Natural killer cell (primary cell): Measurements from ENCODE around the gene LRRC4. TPM values are rescaled to one million over a fixed set of nuclear protein-coding genes. Genes with fewer than 3 reads are reported as not detected.

Experiments
- ATAC-seq, 3 donors: fragments of 150-1000 bp in 2 of 3; fragments of 200-7000 bp in 1 of 3; cut with Tn5 transposase; 1 replicate in 1 of 3; 2 replicates in 2 of 3; pipeline ENCODE4 v1.10.0; 2021; ENCODE audit warnings: mild to moderate bottlenecking in 2 of 3, moderate library complexity in 2 of 3
- DNase-seq, 2 donors: peaks; one replicate each; pipeline versions ENCODE4 v3.0.0 to v3.0.0-alpha.2; 2013 to 2021; ENCODE audit warnings: mixed read lengths in 1 of 2
- H3K27ac ChIP-seq: one replicate; pipeline ENCODE4 v1.5.1; 2013; ENCODE audit warnings: mild to moderate bottlenecking, low read length
- H3K27me3 ChIP-seq: one replicate; pipeline ENCODE4 v1.6.1; 2013; ENCODE audit warnings: low read length; ENCODE audit not compliant: control insufficient read depth, insufficient read depth
- H3K36me3 ChIP-seq: one replicate; pipeline ENCODE4 v1.6.1; 2013; ENCODE audit warnings: low read length; ENCODE audit not compliant: control insufficient read depth, insufficient read depth
- H3K4me1 ChIP-seq: one replicate; pipeline ENCODE4 v1.6.1; 2013; ENCODE audit warnings: low read length; ENCODE audit not compliant: control insufficient read depth, insufficient read depth
- H3K4me3 ChIP-seq: one replicate; pipeline ENCODE4 v1.5.1; 2013; ENCODE audit warnings: low read length
- H3K9me3 ChIP-seq: one replicate; pipeline ENCODE4 v1.6.1; 2013; ENCODE audit warnings: low read length; ENCODE audit not compliant: control insufficient read depth, insufficient read depth
- H3K27ac Mint-ChIP-seq, 2 donors: one replicate each; pipeline ENCODE4 v1.8.0; 2022; ENCODE audit warnings: mild to moderate bottlenecking in 2 of 2, mixed read lengths in 2 of 2, moderate library complexity in 1 of 2
- H3K27me3 Mint-ChIP-seq, 2 donors: one replicate each; pipeline ENCODE4 v1.8.0; 2022; ENCODE audit warnings: low read depth in 2 of 2, mixed read lengths in 2 of 2
- H3K36me3 Mint-ChIP-seq: one replicate; pipeline ENCODE4 v1.8.0; 2022; ENCODE audit warnings: mixed read lengths
- H3K4me1 Mint-ChIP-seq, 2 donors: one replicate each; pipeline ENCODE4 v1.8.0; 2022; ENCODE audit warnings: mixed read lengths in 2 of 2
- H3K4me3 Mint-ChIP-seq: one replicate; pipeline ENCODE4 v1.8.0; 2022; ENCODE audit warnings: mild to moderate bottlenecking, moderate library complexity, mixed read lengths
- H3K9me3 Mint-ChIP-seq, 2 donors: one replicate each; pipeline ENCODE4 v1.8.0; 2022; ENCODE audit warnings: mixed read lengths in 2 of 2
- WGBS: methylation state at CpG from one replicate; pipeline ENCODE4 v1.1.7; 2013; ENCODE audit warnings: missing lambda C conversion rate; ENCODE audit not compliant: insufficient coverage; 5-methylcytosine and 5-hydroxymethylcytosine counted together
- intact Hi-C: fragments of 100-400 bp; cut with micrococcal nuclease; formaldehyde crosslinking; loops from one replicate; pipeline ENCODE4 v1.14.2; 2022
- total RNA-seq, 4 donors: library from RNA; stranded (reverse); fragments of 120-200 nt in 1 of 4; gene quantifications; one replicate each; pipeline versions ENCODE4 v1.2.3 to v1.2.4, GENCODE V29; 2013 to 2022
- TF ChIP-seq, protein P1 (sequence below): fragments of 200-600 bp; IDR thresholded peaks from one replicate; pipeline ENCODE4 v1.8.0; 2022; ENCODE audit warnings: antibody characterized with exemption

The LRRC4 gene, protein sequence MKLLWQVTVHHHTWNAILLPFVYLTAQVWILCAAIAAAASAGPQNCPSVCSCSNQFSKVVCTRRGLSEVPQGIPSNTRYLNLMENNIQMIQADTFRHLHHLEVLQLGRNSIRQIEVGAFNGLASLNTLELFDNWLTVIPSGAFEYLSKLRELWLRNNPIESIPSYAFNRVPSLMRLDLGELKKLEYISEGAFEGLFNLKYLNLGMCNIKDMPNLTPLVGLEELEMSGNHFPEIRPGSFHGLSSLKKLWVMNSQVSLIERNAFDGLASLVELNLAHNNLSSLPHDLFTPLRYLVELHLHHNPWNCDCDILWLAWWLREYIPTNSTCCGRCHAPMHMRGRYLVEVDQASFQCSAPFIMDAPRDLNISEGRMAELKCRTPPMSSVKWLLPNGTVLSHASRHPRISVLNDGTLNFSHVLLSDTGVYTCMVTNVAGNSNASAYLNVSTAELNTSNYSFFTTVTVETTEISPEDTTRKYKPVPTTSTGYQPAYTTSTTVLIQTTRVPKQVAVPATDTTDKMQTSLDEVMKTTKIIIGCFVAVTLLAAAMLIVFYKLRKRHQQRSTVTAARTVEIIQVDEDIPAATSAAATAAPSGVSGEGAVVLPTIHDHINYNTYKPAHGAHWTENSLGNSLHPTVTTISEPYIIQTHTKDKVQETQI
- total RNA-seq = 1 to 10 TPM in 2 of 3 donors, under 1 TPM in 1; 0.79 to 2.4 (median 1.8) TPM
- 0.18 TPM for total RNA-seq (2013)

DNA sequence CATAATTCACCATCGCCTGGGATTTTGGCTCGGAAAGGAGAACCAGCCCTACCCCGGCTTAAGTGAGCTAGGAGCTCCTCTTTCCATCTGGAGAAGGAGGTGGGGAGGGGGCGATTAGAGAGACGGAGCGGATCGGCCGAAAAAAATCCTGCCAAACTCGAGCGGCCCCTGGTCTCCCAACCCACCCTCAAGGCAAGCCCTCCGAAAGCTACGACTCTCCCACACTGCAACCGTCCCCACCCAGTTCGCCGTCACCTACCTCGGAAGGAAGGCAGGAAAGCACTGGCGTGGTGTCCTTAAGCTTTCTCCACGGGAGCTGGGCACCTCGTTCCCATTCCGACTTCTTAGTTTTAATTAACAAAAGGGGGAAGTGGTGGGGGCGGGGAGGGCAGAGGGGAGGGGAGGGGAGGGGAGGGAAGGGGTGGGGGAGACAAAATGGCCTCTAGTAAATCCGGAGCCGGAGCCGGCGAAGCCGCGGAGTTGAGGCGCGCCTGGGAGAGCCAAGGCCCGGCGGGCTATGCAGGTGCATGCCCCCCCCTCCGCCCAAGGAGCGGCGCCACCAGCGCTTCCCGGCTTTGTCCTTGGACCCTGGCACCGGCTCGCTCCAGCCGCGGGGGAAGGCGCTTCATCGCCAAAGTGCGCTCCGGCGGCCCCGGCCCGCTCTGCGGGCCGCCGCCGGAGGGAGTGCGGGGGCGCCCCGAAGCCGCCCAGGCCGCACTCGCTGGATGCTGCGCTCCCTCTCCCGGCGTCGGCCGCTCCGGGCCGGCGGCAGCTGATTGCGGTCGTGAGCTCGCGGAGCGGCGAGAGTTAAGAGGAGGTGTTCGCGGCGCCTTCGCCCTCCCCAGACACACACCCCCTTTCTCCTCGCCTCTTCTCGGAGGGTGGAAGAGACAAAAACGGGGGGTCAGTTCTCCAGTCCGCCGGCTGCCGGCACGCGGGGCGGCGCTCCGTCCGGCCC lies at the start of gene LRRC4:
LRRC4 (minus strand) TSS at position 784 of the 958 bp plus-strand sequence. CDS start 797 bp downstream, outside the sequence.
- Mint-ChIP-seq H3K27ac (peak within 1 kb of the TSS in 1 of 2 donors; percentile 77), H3K36me3 (no peaks in the 10 kb centered on the region), H3K4me1 (peaks cover 15 to 28% of the 10 kb centered on the region in 2 donors), H3K4me3 (peak within 1 kb of the TSS; percentile 94), H3K9me3 (no peaks in the 10 kb centered on the region), H3K27me3 (peaks cover 0 to 6% of the 10 kb centered on the region in 2 donors)
- TF ChIP-seq, protein P1, sequence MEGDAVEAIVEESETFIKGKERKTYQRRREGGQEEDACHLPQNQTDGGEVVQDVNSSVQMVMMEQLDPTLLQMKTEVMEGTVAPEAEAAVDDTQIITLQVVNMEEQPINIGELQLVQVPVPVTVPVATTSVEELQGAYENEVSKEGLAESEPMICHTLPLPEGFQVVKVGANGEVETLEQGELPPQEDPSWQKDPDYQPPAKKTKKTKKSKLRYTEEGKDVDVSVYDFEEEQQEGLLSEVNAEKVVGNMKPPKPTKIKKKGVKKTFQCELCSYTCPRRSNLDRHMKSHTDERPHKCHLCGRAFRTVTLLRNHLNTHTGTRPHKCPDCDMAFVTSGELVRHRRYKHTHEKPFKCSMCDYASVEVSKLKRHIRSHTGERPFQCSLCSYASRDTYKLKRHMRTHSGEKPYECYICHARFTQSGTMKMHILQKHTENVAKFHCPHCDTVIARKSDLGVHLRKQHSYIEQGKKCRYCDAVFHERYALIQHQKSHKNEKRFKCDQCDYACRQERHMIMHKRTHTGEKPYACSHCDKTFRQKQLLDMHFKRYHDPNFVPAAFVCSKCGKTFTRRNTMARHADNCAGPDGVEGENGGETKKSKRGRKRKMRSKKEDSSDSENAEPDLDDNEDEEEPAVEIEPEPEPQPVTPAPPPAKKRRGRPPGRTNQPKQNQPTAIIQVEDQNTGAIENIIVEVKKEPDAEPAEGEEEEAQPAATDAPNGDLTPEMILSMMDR = no peak
- no peaks in the 10 kb centered on the region for H3K36me3 ChIP-seq
- H3K27ac ChIP-seq = no peak within 1 kb of the TSS
- DNase-seq (peak; percentile 33 to 53), ATAC-seq (peak; percentile 43 to 59 (median 46))
- no peaks in the 10 kb centered on the region for H3K9me3 ChIP-seq
- H3K4me3 ChIP-seq = peak within 1 kb of the TSS; percentile 21
- H3K4me1 ChIP-seq = peaks cover 16% of the 10 kb centered on the region
- H3K27me3 ChIP-seq = peaks cover 7% of the 10 kb centered on the region
- intact Hi-C loops = no loop called here
- 14% methylated on average over 81 of the region's 87 CpGs for WGBS

DNA sequence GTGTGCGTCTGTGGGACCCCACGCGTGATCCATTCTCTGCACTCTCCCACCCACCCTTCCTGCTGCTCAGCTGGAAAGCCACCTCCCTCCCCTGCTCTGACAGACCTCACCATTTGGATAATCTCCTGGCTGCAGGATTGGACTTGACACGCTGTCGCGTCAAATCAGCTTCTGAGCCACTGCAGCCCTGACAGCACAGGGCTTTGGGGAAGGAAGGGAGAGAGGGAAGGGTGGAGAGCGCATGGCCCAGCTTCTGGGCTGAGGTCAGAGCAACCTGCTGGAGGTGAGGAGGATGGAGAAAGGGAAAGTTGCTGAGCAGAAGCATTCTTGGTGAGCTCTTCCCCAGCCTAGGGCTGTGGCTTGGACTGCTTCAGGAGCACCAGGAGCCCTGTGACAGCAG lies 48.9 kb upstream of the LRRC4 start:
- Histone ChIP-seq H3K4me3 (no peak overlapping the region), H3K4me1 (no peaks in the 10 kb centered on the region), H3K9me3 (no peaks in the 10 kb centered on the region), H3K27me3 (no peaks in the 10 kb centered on the region), H3K27ac (no peak overlapping the region), H3K36me3 (peaks cover 55% of the 10 kb centered on the region)
- Mint-ChIP-seq H3K4me3 (no peak overlapping the region), H3K27ac (no peak overlapping the region), H3K9me3 (no peaks in the 10 kb centered on the region), H3K4me1 (no peaks in the 10 kb centered on the region), H3K36me3 (no peaks in the 10 kb centered on the region), H3K27me3 (no peaks in the 10 kb centered on the region)
- TF ChIP-seq, protein P1 = no peak
- DNase-seq (no peak), ATAC-seq (no peak)
- intact Hi-C loops = no loop called here
- WGBS = 97% methylated on average over 7 of the region's 7 CpGs

DNA sequence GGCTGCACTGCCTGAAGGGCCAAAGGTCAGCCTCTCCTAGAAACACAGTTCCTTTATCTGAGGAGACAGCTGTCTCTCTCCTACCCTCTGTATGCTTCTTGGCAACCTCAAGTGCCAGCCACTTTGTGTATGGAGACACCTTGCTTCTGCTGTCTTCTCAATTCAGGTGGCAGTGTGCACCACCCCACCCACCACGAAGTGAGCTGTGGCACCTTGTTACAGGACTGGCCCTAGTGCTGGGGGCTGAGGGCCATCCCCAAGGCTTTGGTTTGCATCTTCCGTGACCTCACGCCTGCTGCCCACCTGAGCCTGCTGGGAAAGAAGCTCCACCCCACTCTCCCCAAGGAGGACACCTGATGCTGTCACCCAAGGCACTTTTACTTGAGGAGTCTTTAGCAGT lies 47.1 kb upstream of the LRRC4 start:
- intact Hi-C loops = no loop called here
- no peak overlapping the region for H3K27ac Mint-ChIP-seq
- peaks cover 48% of the 10 kb centered on the region for H3K36me3 ChIP-seq
- H3K4me3 Mint-ChIP-seq = no peak overlapping the region
- H3K4me3 ChIP-seq = no peak overlapping the region
- ATAC-seq (no peak), DNase-seq (no peak)
- H3K9me3 Mint-ChIP-seq = no peaks in the 10 kb centered on the region
- H3K4me1 ChIP-seq = no peaks in the 10 kb centered on the region
- WGBS = 97% methylated on average over 3 of the region's 3 CpGs
- no peaks in the 10 kb centered on the region for H3K36me3 Mint-ChIP-seq
- H3K27me3 Mint-ChIP-seq = no peaks in the 10 kb centered on the region
- H3K27me3 ChIP-seq = no peaks in the 10 kb centered on the region
- no peaks in the 10 kb centered on the region for H3K9me3 ChIP-seq
- H3K27ac ChIP-seq = no peak overlapping the region
- peaks cover 0 to 9% of the 10 kb centered on the region in 2 donors for H3K4me1 Mint-ChIP-seq
- TF ChIP-seq, protein P1 = no peak
